CD8-positive, alpha-beta memory T cell (primary cell): ENCODE data around the gene GPR152. TPM values are rescaled to one million over a fixed set of nuclear protein-coding genes. Genes with fewer than 3 reads are reported as not detected.

ENCODE experiments used
- CTCF ChIA-PET: fragments of 350-600 bp; sonication (Branson Sonifier 250); formaldehyde crosslinking; loops from one replicate; lab custom pipeline; 2021; ENCODE audit warnings: antibody characterized with exemption; lab: Charles Lee
- POLR2A ChIA-PET: fragments of 350-600 bp; sonication (Branson Sonifier 250); formaldehyde crosslinking; loops from one replicate; lab custom pipeline; 2021; ENCODE audit warnings: antibody characterized with exemption; lab: Charles Lee
- DNase-seq, 5 donors: peaks; one replicate each; pipeline versions ENCODE4 v3.0.0 to v3.0.0-alpha.2; 2020 to 2022; ENCODE audit warnings: mixed read lengths in 1 of 5
- H3K27ac ChIP-seq: one replicate; pipeline ENCODE4 v1.7.0; 2013; ENCODE audit warnings: low read depth, mild to moderate bottlenecking, low read length, moderate library complexity
- H3K27me3 ChIP-seq: 2 replicates; pipeline ENCODE4 v1.7.0; 2013; ENCODE audit warnings: low read length, mild to moderate bottlenecking; ENCODE audit not compliant: insufficient read depth, poor library complexity, severe bottlenecking
- H3K36me3 ChIP-seq: 2 replicates; pipeline ENCODE4 v1.7.0; 2013; ENCODE audit warnings: mild to moderate bottlenecking, low read length, moderate library complexity; ENCODE audit not compliant: insufficient read depth
- H3K4me1 ChIP-seq: 2 replicates; pipeline ENCODE4 v1.7.0; 2013; ENCODE audit warnings: mild to moderate bottlenecking, low read length, moderate library complexity; ENCODE audit not compliant: insufficient read depth
- H3K4me3 ChIP-seq: 2 replicates; pipeline ENCODE4 v1.7.0; 2013; ENCODE audit warnings: mild to moderate bottlenecking, low read length
- H3K9me3 ChIP-seq: 2 replicates; pipeline ENCODE4 v1.7.0; 2013; ENCODE audit warnings: mild to moderate bottlenecking, low read length
- H3K27ac Mint-ChIP-seq, 8 donors: one replicate each; pipeline ENCODE4 v1.8.0; 2020 to 2021; ENCODE audit warnings: mixed read lengths in 8 of 8, mild to moderate bottlenecking in 6 of 8, inconsistent platforms in 3 of 8, moderate library complexity in 3 of 8
- H3K27me3 Mint-ChIP-seq, 2 donors: one replicate each; pipeline ENCODE4 v1.8.0; 2020 to 2021; ENCODE audit warnings: mixed read lengths in 2 of 2, mild to moderate bottlenecking in 1 of 2, moderate library complexity in 1 of 2
- H3K36me3 Mint-ChIP-seq, 3 donors: one replicate each; pipeline ENCODE4 v1.8.0; 2020 to 2021; ENCODE audit warnings: mixed read lengths in 3 of 3, inconsistent platforms in 1 of 3, mild to moderate bottlenecking in 1 of 3
- H3K4me1 Mint-ChIP-seq, 3 donors: one replicate each; pipeline ENCODE4 v1.8.0; 2020 to 2021; ENCODE audit warnings: mixed read lengths in 3 of 3, inconsistent platforms in 1 of 3, mild to moderate bottlenecking in 1 of 3
- H3K4me3 Mint-ChIP-seq, 7 donors: one replicate each; pipeline ENCODE4 v1.8.0; 2020 to 2021; ENCODE audit warnings: mixed read lengths in 7 of 7, mild to moderate bottlenecking in 6 of 7, moderate library complexity in 4 of 7, inconsistent platforms in 2 of 7
- H3K9me3 Mint-ChIP-seq, 5 donors: one replicate each; pipeline ENCODE4 v1.8.0; 2020 to 2022; ENCODE audit warnings: mixed read lengths in 5 of 5, mild to moderate bottlenecking in 3 of 5, moderate library complexity in 2 of 5, inconsistent platforms in 1 of 5
- polyA plus RNA-seq: library from polyadenylated mRNA; unstranded; fragments of 300-500 nt; fragmentation: Illumina TruSeq; gene quantifications from one replicate; pipeline ENCODE4 v1.2.3, GENCODE V29; 2021
- total RNA-seq, 2 experiments: library from RNA; stranded (reverse); gene quantifications; one replicate each; pipeline ENCODE4 v1.2.3, GENCODE V29; 2021

GPR152 gene
- total and polyA plus RNA-seq, 3 experiments from 2014 or later, result 0.87 TPM; not detected in 2

- H3K9me3 ChIP-seq, result no peaks in the 10 kb centered on the region
- Mint-ChIP-seq H3K4me3 (peak overlapping the region; percentile 95 to 99 (median 98)), H3K27me3 (peaks cover 0 to 2% of the 10 kb centered on the region in 2 donors), H3K36me3 (peaks cover 6 to 57% (median 9%) of the 10 kb centered on the region in 3 donors), H3K4me1 (peaks cover 75 to 93% (median 81%) of the 10 kb centered on the region in 3 donors), H3K9me3 (no peaks in the 10 kb centered on the region), H3K27ac (peak overlapping the region; percentile 72 to 98 (median 92))
- CTCF ChIA-PET, result interaction anchor here (0.6 to 2.4 kb wide), 10 partner anchors 11 to 97 kb away, joined by 3 to 14 read pairs (median 6); partner anchors contain the start of genes PITPNM1 and PTPRCAP
- peak overlapping the region; percentile 57 for H3K27ac ChIP-seq
- DNase-seq, result no peak
- peaks cover 90% of the 10 kb centered on the region for H3K4me1 ChIP-seq
- H3K36me3 ChIP-seq, result peaks cover 12% of the 10 kb centered on the region
- peak overlapping the region; percentile 82 for H3K4me3 ChIP-seq
- no peaks in the 10 kb centered on the region for H3K27me3 ChIP-seq
- POLR2A ChIA-PET, result interaction anchor here (0.5 to 3.8 kb wide), 13 partner anchors 11 to 136 kb away, joined by 3 to 77 read pairs (median 5); partner anchors contain the start of genes AIP, POLD4, PTPRCAP and RPS6KB2
These were observed 44.8 kb downstream of the GPR152 start for GRCh38 chr11:67407688-67408163.

- Mint-ChIP-seq H3K9me3 (no peaks in the 10 kb centered on the region), H3K4me1 (peaks cover 69 to 91% (median 75%) of the 10 kb centered on the region in 3 donors), H3K36me3 (peaks cover 6 to 57% (median 9%) of the 10 kb centered on the region in 3 donors), H3K4me3 (peak overlapping the region; percentile 95 to 99 (median 98)), H3K27me3 (peaks cover 0 to 2% of the 10 kb centered on the region in 2 donors), H3K27ac (peak overlapping the region; percentile 72 to 98 (median 92))
- peak in 1 of 5 donors; percentile 45 for DNase-seq
- Histone ChIP-seq H3K27ac (peak overlapping the region; percentile 57), H3K36me3 (peaks cover 12% of the 10 kb centered on the region), H3K4me1 (peaks cover 90% of the 10 kb centered on the region), H3K27me3 (no peaks in the 10 kb centered on the region), H3K9me3 (no peaks in the 10 kb centered on the region), H3K4me3 (peak overlapping the region; percentile 82)
- ChIA-PET CTCF (interaction anchor here (0.6 to 2.4 kb wide), 6 partner anchors 14 to 98 kb away, joined by 3 to 14 read pairs (median 4); partner anchors contain the start of genes PITPNM1 and PTPRCAP), POLR2A (interaction anchor here (0.5 to 3.8 kb wide), 13 partner anchors 12 to 135 kb away, joined by 3 to 77 read pairs (median 4); partner anchors contain the start of genes AIP, POLD4 and PTPRCAP)
These were observed 45.4 kb downstream of the GPR152 start for GRCh38 chr11:67406969-67407687.

- Histone ChIP-seq H3K27me3 (no peaks in the 10 kb centered on the region), H3K4me3 (peak overlapping the region; percentile 82), H3K9me3 (no peaks in the 10 kb centered on the region), H3K4me1 (peaks cover 86% of the 10 kb centered on the region), H3K36me3 (peaks cover 12% of the 10 kb centered on the region), H3K27ac (no peak overlapping the region)
- no peak for DNase-seq
- Mint-ChIP-seq H3K27ac (peak overlapping the region; percentile 72 to 98 (median 92)), H3K36me3 (peaks cover 6 to 57% (median 9%) of the 10 kb centered on the region in 3 donors), H3K27me3 (peaks cover 0 to 2% of the 10 kb centered on the region in 2 donors), H3K9me3 (no peaks in the 10 kb centered on the region), H3K4me3 (peak overlapping the region; percentile 95 to 99 (median 98)), H3K4me1 (peaks cover 62 to 87% (median 69%) of the 10 kb centered on the region in 3 donors)
- ChIA-PET CTCF (interaction anchor here (0.9 to 1.3 kb wide), 4 partner anchors 19 to 99 kb away, joined by 3 to 6 read pairs (median 4); partner anchors contain the start of genes PITPNM1 and PTPRCAP), POLR2A (interaction anchor here (0.8 to 3.8 kb wide), 9 partner anchors 12 to 135 kb away, joined by 3 to 77 read pairs (median 5); partner anchors contain the start of genes AIP, POLD4 and PTPRCAP)
These were observed 46.0 kb downstream of the GPR152 start for GRCh38 chr11:67406420-67406968.

- peaks cover 6 to 59% (median 9%) of the 10 kb centered on the region in 3 donors for H3K36me3 Mint-ChIP-seq
- ChIA-PET POLR2A (interaction anchor here (0.6 to 5.6 kb wide), 8 partner anchors 8 to 128 kb away, joined by 3 to 203 read pairs (median 18); partner anchors contain the start of genes PTPRCAP, RPS6KB2 and TMEM134), CTCF (interaction anchor here (1.0 to 5.7 kb wide), 5 partner anchors 11 to 79 kb away, joined by 3 to 108 read pairs (median 14); partner anchors contain the start of genes CARNS1 and PTPRCAP)
- no peaks in the 10 kb centered on the region for H3K9me3 Mint-ChIP-seq
- Histone ChIP-seq H3K4me1 (peaks cover 82% of the 10 kb centered on the region), H3K36me3 (peaks cover 12% of the 10 kb centered on the region), H3K9me3 (no peaks in the 10 kb centered on the region), H3K27ac (no peak overlapping the region), H3K4me3 (peak overlapping the region; percentile 82), H3K27me3 (no peaks in the 10 kb centered on the region)
- peak overlapping the region; percentile 72 to 99 (median 94) for H3K27ac Mint-ChIP-seq
- H3K4me1 Mint-ChIP-seq, result peaks cover 56 to 83% (median 62%) of the 10 kb centered on the region in 3 donors
- peaks cover 0 to 2% of the 10 kb centered on the region in 2 donors for H3K27me3 Mint-ChIP-seq
- DNase-seq, result no peak
- H3K4me3 Mint-ChIP-seq, result peak overlapping the region; percentile 95 to 99 (median 98)
These were observed 46.7 kb downstream of the GPR152 start for GRCh38 chr11:67405688-67406339.

GRCh38 chr11:67405196-67405567 lies 47.3 kb downstream of the GPR152 start:
- Mint-ChIP-seq H3K4me1 (peaks cover 55 to 83% (median 61%) of the 10 kb centered on the region in 3 donors), H3K36me3 (peaks cover 6 to 62% (median 9%) of the 10 kb centered on the region in 3 donors), H3K27ac (peak overlapping the region; percentile 72 to 99 (median 94)), H3K9me3 (no peaks in the 10 kb centered on the region), H3K27me3 (peaks cover 0 to 2% of the 10 kb centered on the region in 2 donors), H3K4me3 (peak overlapping the region; percentile 95 to 99 (median 98))
- Histone ChIP-seq H3K27me3 (no peaks in the 10 kb centered on the region), H3K9me3 (no peaks in the 10 kb centered on the region), H3K27ac (peak overlapping the region; percentile 67), H3K4me1 (peaks cover 82% of the 10 kb centered on the region), H3K4me3 (peak overlapping the region; percentile 82), H3K36me3 (peaks cover 12% of the 10 kb centered on the region)
- CTCF ChIA-PET, result interaction anchor here (0.6 to 5.7 kb wide), 8 partner anchors 12 to 103 kb away, joined by 3 to 108 read pairs (median 8); partner anchors contain the start of genes CARNS1, CDK2AP2, PTPRCAP and RAD9A
- DNase-seq, result no peak
- POLR2A ChIA-PET, result interaction anchor here (0.5 to 5.6 kb wide), 11 partner anchors 8 to 137 kb away, joined by 3 to 203 read pairs (median 11); partner anchors contain the start of genes POLD4, PTPRCAP, RPS6KB2 and TMEM134

- peaks cover 12% of the 10 kb centered on the region for H3K36me3 ChIP-seq
- peaks cover 6 to 62% (median 9%) of the 10 kb centered on the region in 3 donors for H3K36me3 Mint-ChIP-seq
- peaks cover 0 to 2% of the 10 kb centered on the region in 2 donors for H3K27me3 Mint-ChIP-seq
- peaks cover 52 to 82% (median 60%) of the 10 kb centered on the region in 3 donors for H3K4me1 Mint-ChIP-seq
- ChIA-PET POLR2A (interaction anchor here (0.5 to 5.6 kb wide), 14 partner anchors 9 to 137 kb away, joined by 3 to 203 read pairs (median 10); partner anchors contain the start of genes AIP, CORO1B, POLD4 and PTPRCAP), CTCF (interaction anchor here (0.6 to 5.7 kb wide), 13 partner anchors 12 to 103 kb away, joined by 3 to 108 read pairs (median 4); partner anchors contain the start of genes AIP, CARNS1, CDK2AP2 and PTPRCAP)
- peak overlapping the region; percentile 82 for H3K4me3 ChIP-seq
- peaks cover 82% of the 10 kb centered on the region for H3K4me1 ChIP-seq
- H3K27ac Mint-ChIP-seq, result peak overlapping the region; percentile 72 to 99 (median 94)
- H3K9me3 Mint-ChIP-seq, result no peaks in the 10 kb centered on the region
- no peaks in the 10 kb centered on the region for H3K9me3 ChIP-seq
- peak overlapping the region; percentile 67 for H3K27ac ChIP-seq
- DNase-seq, result peak in 4 of 5 donors; percentile 49 to 75 (median 63)
- peak overlapping the region; percentile 95 to 99 (median 98) for H3K4me3 Mint-ChIP-seq
- no peaks in the 10 kb centered on the region for H3K27me3 ChIP-seq
These were observed 47.9 kb downstream of the GPR152 start for GRCh38 chr11:67404515-67405195.
